Neural cell (in vitro differentiated cells): ENCODE results near the gene IFIT1B. TPM values are rescaled to one million over a fixed set of nuclear protein-coding genes. Genes with fewer than 3 reads are reported as not detected.

Source experiments
- H2AFZ ChIP-seq: fragments of 200-600, 300-800 bp; sonication (generic), shearing (Covaris generic); 2 replicates; pipeline ENCODE4 v1.6.0; 2014; ENCODE audit warnings: low read depth, mild to moderate bottlenecking, antibody characterized with exemption, low read length, moderate library complexity
- H3F3A ChIP-seq: fragments of 200-600 bp; shearing (Covaris generic); 2 replicates; pipeline ENCODE4 v1.6.1; 2016; ENCODE audit warnings: mild to moderate bottlenecking, moderate library complexity, mixed read lengths, antibody characterized with exemption, low read length; ENCODE audit not compliant: insufficient read depth, poor library complexity, severe bottlenecking
- H3K27ac ChIP-seq: fragments of 200-600, 300-800 bp; sonication (generic), shearing (Covaris generic); 2 replicates; pipeline ENCODE4 v1.5.1; 2014; ENCODE audit warnings: mild to moderate bottlenecking, low read length, moderate library complexity
- H3K27me3 ChIP-seq: fragments of 300-800, 200-600 bp; sonication (generic), shearing (Covaris generic); 2 replicates; pipeline ENCODE4 v1.6.0; 2014; ENCODE audit warnings: mild to moderate bottlenecking, low read depth, low read length, moderate library complexity; ENCODE audit not compliant: insufficient read depth
- H3K36me3 ChIP-seq: fragments of 300-800, 200-600 bp; sonication (generic), shearing (Covaris generic); 2 replicates; pipeline ENCODE4 v1.5.1; 2014; ENCODE audit warnings: mild to moderate bottlenecking, antibody characterized with exemption, low read length, moderate library complexity; ENCODE audit not compliant: insufficient read depth
- H3K4me2 ChIP-seq: fragments of 300-800, 200-600 bp; sonication (generic), shearing (Covaris generic); 2 replicates; pipeline ENCODE4 v1.6.0; 2014; ENCODE audit warnings: mild to moderate bottlenecking, low read length
- H3K4me3 ChIP-seq: fragments of 300-800, 200-600 bp; sonication (generic), shearing (Covaris generic); 2 replicates; pipeline ENCODE4 v1.5.1; 2014; ENCODE audit warnings: mild to moderate bottlenecking, low read length, moderate library complexity
- H3K79me2 ChIP-seq: fragments of 200-600 bp; shearing (Covaris generic); replicated peaks from 2 replicates; pipeline ENCODE4 v1.6.0; 2014; ENCODE audit warnings: mild to moderate bottlenecking, low read length, moderate library complexity; ENCODE audit not compliant: insufficient read depth
- H3K9ac ChIP-seq: fragments of 300-800, 200-600 bp; sonication (generic), shearing (Covaris generic); 2 replicates; pipeline ENCODE4 v1.6.1; 2016; ENCODE audit warnings: mild to moderate bottlenecking, low read length, mixed read lengths
- H3K9me2 ChIP-seq: fragments of 200-600 bp; shearing (Covaris generic); 2 replicates; pipeline ENCODE4 v1.6.1; 2016; ENCODE audit warnings: mild to moderate bottlenecking, low read length, mixed read lengths; ENCODE audit not compliant: insufficient read depth
- H3K9me3 ChIP-seq: fragments of 200-600, 300-800 bp; sonication (generic), shearing (Covaris generic); 2 replicates; pipeline ENCODE4 v1.6.1; 2016; ENCODE audit warnings: mild to moderate bottlenecking, mixed run types, low read length, moderate library complexity, mixed read lengths
- H4K20me1 ChIP-seq: fragments of 200-600 bp; shearing (Covaris generic); 2 replicates; pipeline ENCODE4 v1.6.1; 2016; ENCODE audit warnings: mild to moderate bottlenecking, mixed run types; ENCODE audit not compliant: insufficient read depth
- CTCF ChIP-seq: fragments of 450-650 bp; IDR thresholded peaks from 2 replicates; pipeline ENCODE4 v1.5.1; 2014; ENCODE audit warnings: antibody characterized with exemption, mild to moderate bottlenecking, moderate library complexity; ENCODE audit not compliant: poor library complexity, severe bottlenecking
- EP300 ChIP-seq: fragments of 450-650 bp; conservative IDR thresholded peaks from 2 replicates; pipeline ENCODE4 v1.6.1; 2014; ENCODE audit warnings: antibody characterized with exemption, mild to moderate bottlenecking, moderate library complexity; ENCODE audit not compliant: poor library complexity, severe bottlenecking
- EZH2 ChIP-seq: fragments of 200-600, 300-800 bp; shearing (Covaris generic), sonication (generic); IDR thresholded peaks from 2 replicates; pipeline ENCODE4 v1.6.1; 2014; ENCODE audit warnings: antibody characterized with exemption, low read length, borderline replicate concordance, mild to moderate bottlenecking; ENCODE audit not compliant: insufficient read depth, poor library complexity, severe bottlenecking
- MXI1 ChIP-seq: fragments of 450-650 bp; conservative IDR thresholded peaks from 2 replicates; pipeline ENCODE4 v1.6.1; 2014; ENCODE audit warnings: antibody characterized with exemption, mild to moderate bottlenecking; ENCODE audit not compliant: poor library complexity, severe bottlenecking
- POLR2AphosphoS5 ChIP-seq: IDR thresholded peaks from 2 replicates; pipeline ENCODE4 v1.6.1; 2012
- RAD21 ChIP-seq: fragments of 450-650 bp; conservative IDR thresholded peaks from 2 replicates; pipeline ENCODE4 v1.6.1; 2014; ENCODE audit warnings: antibody characterized with exemption, mild to moderate bottlenecking, moderate library complexity
- REST ChIP-seq: IDR thresholded peaks from 2 replicates; pipeline ENCODE4 v1.6.1; 2012; ENCODE audit warnings: borderline replicate concordance
- SMC3 ChIP-seq: fragments of 450-650 bp; conservative IDR thresholded peaks from 2 replicates; pipeline ENCODE4 v1.6.1; 2014; ENCODE audit warnings: antibody characterized with exemption, mild to moderate bottlenecking, moderate library complexity; ENCODE audit not compliant: poor library complexity
- TAF1 ChIP-seq: IDR thresholded peaks from 2 replicates; pipeline ENCODE4 v1.6.1; 2012; ENCODE audit warnings: low read depth
- polyA plus RNA-seq: library from polyadenylated mRNA; depleted of rRNA; stranded (reverse); fragments of >200 nt; gene quantifications from 2 replicates; pipeline ENCODE4 v1.2.3, GENCODE V29; 2014

IFIT1B gene
- polyA plus RNA-seq, 1 donor from 2014 or later: not detected

GRCh38 chr10:89391907-89392756 lies 14.3 kb downstream of the IFIT1B start, which contains the start of gene IFIT1:
Gene IFIT1, plus strand, starts transcription at chr10:89392623. Its CDS starts 90 bp downstream, at chr10:89392713.
- no peaks in the 10 kb centered on the region for H3K79me2 ChIP-seq
- H3K9me3 ChIP-seq: no peaks in the 10 kb centered on the region
- no peaks in the 10 kb centered on the region for H3F3A ChIP-seq
- H3K9ac ChIP-seq: no peak within 1 kb of the TSS
- no peak within 1 kb of the TSS for H2AFZ ChIP-seq
- H4K20me1 ChIP-seq: no peaks in the 10 kb centered on the region
- TF ChIP-seq EZH2: no peak
- TF ChIP-seq EP300: no peak
- no peak for TF ChIP-seq POLR2AphosphoS5
- TF ChIP-seq SMC3: no peak
- TF ChIP-seq MXI1: no peak
- TF ChIP-seq REST: no peak
- no peak for TF ChIP-seq TAF1
- TF ChIP-seq CTCF: no peak
- no peak for TF ChIP-seq RAD21
- no peaks in the 10 kb centered on the region for H3K27me3 ChIP-seq
- H3K4me2 ChIP-seq: no peak within 1 kb of the TSS
- H3K9me2 ChIP-seq: no peaks in the 10 kb centered on the region
- no peak within 1 kb of the TSS for H3K4me3 ChIP-seq
- H3K36me3 ChIP-seq: no peaks in the 10 kb centered on the region
- no peak within 1 kb of the TSS for H3K27ac ChIP-seq

- H3K9me3 ChIP-seq: no peaks in the 10 kb centered on the region
- H4K20me1 ChIP-seq: no peaks in the 10 kb centered on the region
- TF ChIP-seq REST: no peak
- no peak for TF ChIP-seq POLR2AphosphoS5
- no peak for TF ChIP-seq MXI1
- no peak for TF ChIP-seq EP300
- TF ChIP-seq SMC3: no peak
- no peak for TF ChIP-seq TAF1
- TF ChIP-seq CTCF: no peak
- TF ChIP-seq EZH2: no peak
- TF ChIP-seq RAD21: no peak
- no peak overlapping the region for H3K4me3 ChIP-seq
- no peaks in the 10 kb centered on the region for H3K36me3 ChIP-seq
- no peaks in the 10 kb centered on the region for H3K79me2 ChIP-seq
- no peak overlapping the region for H3K4me2 ChIP-seq
- no peak overlapping the region for H3K27ac ChIP-seq
- H3K9me2 ChIP-seq: no peaks in the 10 kb centered on the region
- H3K27me3 ChIP-seq: no peaks in the 10 kb centered on the region
- H3F3A ChIP-seq: no peaks in the 10 kb centered on the region
- no peak overlapping the region for H3K9ac ChIP-seq
- H2AFZ ChIP-seq: no peak overlapping the region
Observed at GRCh38 chr10:89392974-89393373, 15.1 kb downstream of the IFIT1B start.
